ENCODE results near the gene MSTN.

DNA sequence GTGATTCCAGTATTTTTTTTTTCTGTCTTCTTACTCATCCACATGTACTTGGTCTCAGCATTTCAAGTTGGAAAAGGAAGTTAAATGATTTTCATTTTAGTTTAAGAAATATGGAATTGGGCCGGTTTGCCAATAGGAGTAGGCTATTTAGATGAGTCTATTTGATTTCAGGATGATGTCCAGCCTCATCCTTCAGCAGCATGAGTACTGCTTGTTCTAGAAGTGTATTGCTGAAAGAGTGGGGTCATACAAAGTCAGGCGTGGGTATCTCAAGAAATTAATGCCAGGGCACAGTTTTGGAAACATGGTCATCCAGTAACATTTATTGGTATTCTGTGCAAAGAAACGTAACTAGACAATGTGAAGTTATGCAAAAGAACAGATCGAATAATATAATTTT lies 44.9 kb upstream of the MSTN start:
- no peak for TF ChIP-seq POLR2A (IDR thresholded peaks at IDR 0.05)
- TF ChIP-seq, protein P1, sequence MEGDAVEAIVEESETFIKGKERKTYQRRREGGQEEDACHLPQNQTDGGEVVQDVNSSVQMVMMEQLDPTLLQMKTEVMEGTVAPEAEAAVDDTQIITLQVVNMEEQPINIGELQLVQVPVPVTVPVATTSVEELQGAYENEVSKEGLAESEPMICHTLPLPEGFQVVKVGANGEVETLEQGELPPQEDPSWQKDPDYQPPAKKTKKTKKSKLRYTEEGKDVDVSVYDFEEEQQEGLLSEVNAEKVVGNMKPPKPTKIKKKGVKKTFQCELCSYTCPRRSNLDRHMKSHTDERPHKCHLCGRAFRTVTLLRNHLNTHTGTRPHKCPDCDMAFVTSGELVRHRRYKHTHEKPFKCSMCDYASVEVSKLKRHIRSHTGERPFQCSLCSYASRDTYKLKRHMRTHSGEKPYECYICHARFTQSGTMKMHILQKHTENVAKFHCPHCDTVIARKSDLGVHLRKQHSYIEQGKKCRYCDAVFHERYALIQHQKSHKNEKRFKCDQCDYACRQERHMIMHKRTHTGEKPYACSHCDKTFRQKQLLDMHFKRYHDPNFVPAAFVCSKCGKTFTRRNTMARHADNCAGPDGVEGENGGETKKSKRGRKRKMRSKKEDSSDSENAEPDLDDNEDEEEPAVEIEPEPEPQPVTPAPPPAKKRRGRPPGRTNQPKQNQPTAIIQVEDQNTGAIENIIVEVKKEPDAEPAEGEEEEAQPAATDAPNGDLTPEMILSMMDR (IDR thresholded peaks at IDR 0.05): no peak

Measured in uterus (tissue), 2 donors.